HEK293T (cell line): Measurements from ENCODE around the gene SSH2.

Experiments
- ARNT ChIP-seq: fragments of 450-650 bp; IDR thresholded peaks from 2 replicates; pipeline ENCODE4 v1.6.1; 2017; ENCODE audit warnings: mild to moderate bottlenecking
- BHLHE40 ChIP-seq: fragments of 450-650 bp; IDR thresholded peaks from 2 replicates; pipeline ENCODE4 v1.6.1; 2016; ENCODE audit warnings: mild to moderate bottlenecking, moderate library complexity, borderline replicate concordance
- ELF4 ChIP-seq: fragments of 450-650 bp; IDR thresholded peaks from 2 replicates; pipeline ENCODE4 v1.6.1; 2017; ENCODE audit warnings: antibody characterized with exemption
- FOXA1 ChIP-seq: fragments of 450-650 bp; IDR thresholded peaks from 2 replicates; pipeline ENCODE4 v1.6.1; 2016; ENCODE audit warnings: mild to moderate bottlenecking
- FOXK2 ChIP-seq: fragments of 450-650 bp; IDR thresholded peaks from 2 replicates; pipeline ENCODE4 v1.6.1; 2016; ENCODE audit warnings: mild to moderate bottlenecking
- FOXM1 ChIP-seq: fragments of 450-650 bp; IDR thresholded peaks from 2 replicates; pipeline ENCODE4 v1.6.1; 2017; ENCODE audit warnings: mild to moderate bottlenecking, borderline replicate concordance
- LEF1 ChIP-seq: fragments of 450-650 bp; IDR thresholded peaks from 2 replicates; pipeline ENCODE4 v1.6.1; 2017; ENCODE audit warnings: mild to moderate bottlenecking, borderline replicate concordance
- SP1 ChIP-seq: fragments of 450-650 bp; IDR thresholded peaks from 2 replicates; pipeline ENCODE4 v1.6.1; 2017
- SUZ12 ChIP-seq: fragments of 450-650 bp; IDR thresholded peaks from 2 replicates; pipeline ENCODE4 v1.6.1; 2016; ENCODE audit warnings: mild to moderate bottlenecking

- TF ChIP-seq ARNT (no peak), ELF4 (no peak), FOXM1 (no peak), FOXK2 (no peak), BHLHE40 (no peak), LEF1 (no peak), SUZ12 (no peak), FOXA1 (no peak), SP1 (no peak)
These were observed 288.9 kb downstream of the SSH2 start for GRCh38 chr17:29640981-29641642.
